HG02870 (cell line): Measurements from ENCODE around the gene ADGRD1.

Experiments used
- ATAC-seq: cut with Tn5 transposase; IDR thresholded peaks from one replicate; pipeline ENCODE4 v1.9.1; 2021; ENCODE audit warnings: mild to moderate bottlenecking, moderate library complexity; ENCODE audit not compliant: unreplicated experiment

Gene ADGRD1

DNA sequence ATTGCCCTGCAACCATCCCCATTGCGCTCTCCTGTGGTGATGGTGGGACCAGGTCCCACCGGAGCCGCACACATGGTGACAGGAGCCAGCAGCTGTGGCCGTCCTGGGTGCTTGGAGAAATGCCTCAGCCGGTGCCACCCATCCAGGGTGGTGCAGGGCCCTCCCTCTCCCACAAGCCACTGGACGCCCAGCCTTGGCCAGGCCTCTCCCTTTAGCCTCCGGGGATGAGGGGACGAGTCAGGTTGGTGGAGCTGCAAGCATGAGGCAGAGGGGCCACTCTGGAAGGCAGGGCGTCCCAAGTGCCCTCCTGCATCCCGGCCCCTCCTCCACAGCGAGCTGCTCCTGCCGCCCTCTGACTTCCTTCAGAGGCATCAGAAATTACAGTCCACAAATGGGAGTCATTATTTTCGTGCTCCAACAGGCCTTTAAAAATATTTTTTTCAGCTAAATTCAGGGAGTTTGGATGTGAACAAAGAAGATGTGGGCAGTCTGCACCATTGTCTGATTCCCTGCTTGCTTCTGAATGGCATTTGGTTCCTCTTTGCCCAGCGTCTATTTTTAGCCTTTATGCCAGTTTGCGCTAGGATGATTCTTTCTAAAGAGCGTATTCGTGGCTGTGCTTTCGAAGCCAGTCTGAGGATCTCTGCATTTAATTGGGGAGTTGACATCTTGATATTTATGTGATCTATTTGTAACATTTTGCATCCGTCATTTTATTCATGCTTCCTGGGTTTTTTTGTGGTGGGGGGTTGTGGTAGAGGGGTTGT, 189.4 kb downstream of the ADGRD1 start:
- ATAC-seq, result no peak

DNA sequence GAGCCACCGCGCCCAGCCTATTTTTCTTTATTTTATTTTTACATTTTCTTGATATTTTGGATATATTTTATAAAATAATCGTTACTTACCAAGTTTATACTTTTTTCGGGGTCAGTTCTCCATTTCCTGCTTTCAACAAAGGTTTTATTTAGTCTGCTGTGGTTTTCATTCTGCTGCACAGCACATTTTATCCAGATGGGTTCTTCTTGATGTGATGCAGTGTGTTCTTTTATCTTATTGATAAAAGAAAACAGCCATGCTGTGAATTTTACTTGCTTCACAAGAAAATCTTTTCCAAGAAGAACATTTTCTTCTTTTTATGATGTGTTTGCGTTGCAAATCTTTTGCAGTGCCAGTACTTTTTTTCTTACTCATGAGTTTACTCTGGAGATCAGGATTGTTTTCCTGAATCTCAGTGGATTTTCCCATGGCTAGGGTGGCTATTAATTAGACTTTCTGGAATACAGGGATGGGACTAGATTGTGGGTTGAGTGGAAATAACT, 192.5 kb downstream of the ADGRD1 start:
- no peak for ATAC-seq

DNA sequence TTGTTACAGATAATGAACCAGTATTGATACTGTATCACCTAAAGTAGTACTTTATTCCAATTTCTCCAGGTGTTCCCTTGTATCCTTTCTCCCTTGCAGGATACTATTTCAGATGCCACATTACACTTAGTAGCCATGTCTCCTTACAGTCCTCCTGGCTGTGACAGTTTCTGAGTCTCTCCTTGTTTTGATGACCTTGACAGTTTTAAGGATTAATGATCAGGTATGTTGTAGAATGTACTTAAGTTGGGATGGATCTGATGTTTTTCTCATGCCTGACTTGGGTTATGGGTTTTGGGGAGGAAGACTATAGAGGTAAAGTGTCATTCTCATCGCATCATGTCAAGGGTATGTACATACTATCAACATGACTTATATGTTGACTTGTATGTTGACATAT, 193.6 kb downstream of the ADGRD1 start:
- ATAC-seq, result no peak

DNA sequence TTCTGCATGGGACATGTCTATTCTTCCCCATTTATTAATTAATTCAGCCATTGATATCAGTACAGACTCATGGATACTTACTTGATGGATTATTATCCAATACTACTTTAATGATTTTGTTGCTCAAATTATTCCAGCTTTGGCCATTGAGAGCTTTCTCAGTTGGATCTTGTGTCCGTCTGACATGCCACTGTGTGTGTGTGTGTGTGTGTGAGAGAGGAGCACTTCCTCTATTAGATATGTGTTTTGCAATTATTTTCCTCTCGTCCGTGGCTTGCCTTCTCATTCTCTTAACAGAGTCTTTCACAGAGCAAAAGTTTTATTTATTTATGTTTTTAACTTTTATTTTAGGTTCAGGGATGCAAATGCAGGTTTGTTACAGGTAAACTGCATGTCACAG, 194.2 kb downstream of the ADGRD1 start:
- ATAC-seq, result no peak

DNA sequence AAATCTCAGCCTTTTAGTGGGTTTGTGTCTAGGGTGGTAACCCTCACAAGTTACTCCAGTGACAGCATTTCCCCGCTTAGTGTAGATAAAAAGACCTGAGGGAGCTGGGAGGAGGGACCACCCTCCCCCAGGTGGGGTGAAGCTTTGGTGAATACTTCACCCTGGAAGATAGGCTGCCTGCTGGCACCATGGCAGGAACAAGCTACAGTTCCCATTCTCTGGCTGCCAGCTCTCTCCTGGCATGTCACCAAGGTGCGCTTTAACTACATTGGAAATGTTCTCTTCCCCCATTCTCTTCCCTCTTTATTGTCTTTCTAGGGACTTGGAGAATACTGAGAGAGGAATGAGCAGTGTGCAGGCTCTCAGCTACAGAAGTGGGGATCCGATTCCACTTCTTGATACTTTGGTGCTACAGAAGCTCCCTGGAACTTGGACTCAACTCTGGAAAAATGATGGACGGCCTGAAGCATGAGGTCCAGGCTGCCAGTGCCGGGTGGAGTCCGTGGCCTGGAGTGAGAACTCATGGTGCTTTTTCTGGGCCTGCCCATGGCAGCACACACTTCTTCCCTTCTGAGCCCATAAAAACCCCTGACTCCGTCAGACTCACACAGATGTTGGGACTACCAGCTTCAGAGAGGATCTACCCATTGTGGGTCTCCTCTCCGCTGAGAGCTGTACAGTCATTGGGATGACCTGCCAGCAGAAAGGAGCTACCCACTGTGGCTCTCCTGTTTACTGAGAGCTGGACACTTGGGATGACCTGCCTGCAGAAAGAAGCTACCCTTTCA, 198.0 kb downstream of the ADGRD1 start:
- no peak for ATAC-seq

DNA sequence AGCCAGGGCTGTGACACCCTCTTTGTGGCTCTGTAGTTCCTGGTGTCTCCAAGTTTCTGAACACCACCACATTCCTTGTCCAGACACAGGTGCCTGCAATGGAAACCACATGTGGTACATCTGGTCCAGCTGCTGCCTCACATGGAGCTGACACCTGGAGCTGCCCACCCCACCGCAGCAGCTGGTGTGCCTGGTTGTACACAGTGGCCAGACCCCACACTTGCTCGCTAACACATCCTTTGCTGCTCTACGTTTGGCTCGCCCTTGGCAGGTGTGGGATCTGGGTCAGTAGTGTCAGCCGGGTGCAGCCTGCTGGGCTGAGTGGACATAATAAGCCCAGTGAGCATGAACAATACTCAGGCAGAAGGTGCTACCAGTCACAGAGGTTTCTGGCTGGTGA, 198.9 kb downstream of the ADGRD1 start:
- no peak for ATAC-seq

DNA sequence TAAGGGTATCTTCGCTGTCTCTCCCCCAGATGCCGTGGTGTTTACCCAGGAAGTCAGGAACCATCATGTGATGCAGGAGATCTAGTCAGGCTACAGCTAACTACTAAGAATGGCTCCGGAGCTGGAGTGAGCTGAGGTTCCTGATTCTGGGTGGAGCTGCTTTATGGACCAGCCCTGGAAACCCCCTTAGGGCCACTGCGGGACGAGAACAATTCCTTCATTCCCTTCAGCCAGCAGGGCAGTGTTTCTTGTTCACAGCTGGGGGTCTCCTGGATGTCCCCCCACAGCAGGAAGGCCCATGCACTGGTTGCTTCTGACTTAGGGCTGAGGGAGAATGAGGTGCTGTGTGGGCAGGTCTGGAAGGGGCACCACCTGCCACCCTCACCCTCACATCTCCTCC, 199.3 kb downstream of the ADGRD1 start:
- ATAC-seq, result no peak

DNA sequence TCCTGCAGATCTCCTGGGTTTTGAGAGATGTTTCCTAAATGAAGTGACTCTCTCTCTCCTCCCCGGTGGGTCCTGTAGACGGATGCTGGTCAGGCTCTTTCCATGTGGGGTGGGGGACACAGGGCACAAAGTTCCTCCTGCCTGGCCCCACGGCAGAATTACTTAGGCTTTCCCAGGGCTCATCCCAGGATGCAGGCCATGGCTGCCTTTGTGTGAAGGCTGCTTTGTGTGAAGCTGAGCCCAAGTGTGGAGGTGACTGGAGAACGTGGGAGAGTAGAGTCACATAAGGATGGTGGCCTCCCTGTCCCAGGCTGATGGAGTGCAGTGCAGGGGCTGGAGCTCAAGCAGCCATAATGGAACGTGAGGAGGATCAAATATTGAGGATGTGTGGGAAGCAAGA, 200.2 kb downstream of the ADGRD1 start:
- no peak for ATAC-seq

DNA sequence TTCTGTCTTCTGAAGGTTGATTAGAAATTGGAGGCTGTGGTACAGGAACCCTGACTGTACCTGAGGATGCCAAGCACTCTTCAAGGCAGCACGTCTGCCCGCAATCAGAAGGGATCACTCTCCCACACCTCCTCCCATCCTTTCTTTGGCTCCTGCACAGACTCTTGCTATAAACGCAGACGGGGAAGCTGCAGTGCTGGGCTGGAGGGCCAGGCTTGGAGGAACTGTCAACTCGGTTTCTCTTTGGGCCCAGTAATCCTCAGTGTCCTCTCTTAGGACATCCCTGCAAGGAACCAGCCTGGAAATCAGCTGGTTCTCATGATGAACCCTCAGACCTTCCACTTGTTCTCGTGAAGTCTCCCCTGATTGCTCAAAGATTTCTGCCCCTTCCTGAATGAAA, 201.4 kb downstream of the ADGRD1 start:
- ATAC-seq, result no peak

DNA sequence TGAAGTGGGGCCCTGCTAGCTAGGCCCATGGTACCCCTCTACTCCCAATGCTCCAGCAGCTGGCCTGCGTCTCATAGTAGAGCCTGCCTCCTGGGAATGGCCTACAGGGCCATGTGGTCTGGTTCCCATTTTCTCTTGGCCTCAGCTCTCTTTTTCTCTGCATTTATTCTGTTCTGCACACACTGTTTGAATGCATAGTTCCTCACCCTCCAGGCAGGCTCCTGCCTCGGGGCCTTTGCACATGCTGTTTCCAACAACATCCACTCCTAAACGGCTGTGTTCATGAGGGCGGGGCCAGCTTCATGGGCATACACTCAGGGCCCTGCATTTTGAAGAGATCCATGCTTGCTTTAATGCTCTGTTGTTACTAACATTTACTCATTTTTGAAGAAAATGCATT, 204.0 kb downstream of the ADGRD1 start:
- ATAC-seq, result no peak

DNA sequence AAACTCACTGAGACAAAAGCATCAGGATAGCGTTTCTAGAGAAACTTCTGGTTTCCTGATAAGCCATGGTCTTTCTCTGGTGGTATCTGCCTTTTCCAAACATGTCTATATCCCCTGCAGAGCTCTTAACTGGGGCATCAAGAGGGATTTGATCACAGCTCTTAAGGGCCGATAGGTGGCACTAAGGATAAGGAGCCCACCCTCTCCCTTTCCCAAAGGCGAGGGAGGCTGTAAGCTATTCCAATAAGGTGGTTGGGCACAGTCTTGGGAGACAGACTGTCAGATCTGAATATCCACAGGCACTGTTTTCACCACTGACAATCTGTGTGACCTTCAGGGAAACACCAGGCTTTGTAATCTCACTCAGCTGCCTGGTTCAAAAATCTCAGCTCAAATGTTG, 206.0 kb downstream of the ADGRD1 start:
- ATAC-seq, result no peak

DNA sequence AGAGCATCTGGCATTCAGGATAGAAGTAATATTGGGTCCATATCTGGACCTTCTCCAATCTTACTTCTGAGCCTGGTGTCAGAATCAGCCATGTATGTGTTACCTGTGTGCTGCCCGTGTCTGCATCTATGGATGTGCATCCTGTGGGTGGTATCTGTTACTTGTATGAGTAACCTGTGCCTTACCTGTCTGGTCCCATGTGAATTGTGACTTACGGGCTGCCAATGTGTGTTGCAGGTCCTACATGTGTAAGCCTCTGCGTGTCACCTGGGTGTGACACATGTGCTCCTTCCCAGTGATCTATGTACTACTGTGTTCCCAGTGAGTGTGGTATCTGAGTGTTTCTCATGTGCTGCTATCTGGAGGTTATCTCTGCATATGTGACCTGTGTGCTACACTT, 208.4 kb downstream of the ADGRD1 start:
- no peak for ATAC-seq

DNA sequence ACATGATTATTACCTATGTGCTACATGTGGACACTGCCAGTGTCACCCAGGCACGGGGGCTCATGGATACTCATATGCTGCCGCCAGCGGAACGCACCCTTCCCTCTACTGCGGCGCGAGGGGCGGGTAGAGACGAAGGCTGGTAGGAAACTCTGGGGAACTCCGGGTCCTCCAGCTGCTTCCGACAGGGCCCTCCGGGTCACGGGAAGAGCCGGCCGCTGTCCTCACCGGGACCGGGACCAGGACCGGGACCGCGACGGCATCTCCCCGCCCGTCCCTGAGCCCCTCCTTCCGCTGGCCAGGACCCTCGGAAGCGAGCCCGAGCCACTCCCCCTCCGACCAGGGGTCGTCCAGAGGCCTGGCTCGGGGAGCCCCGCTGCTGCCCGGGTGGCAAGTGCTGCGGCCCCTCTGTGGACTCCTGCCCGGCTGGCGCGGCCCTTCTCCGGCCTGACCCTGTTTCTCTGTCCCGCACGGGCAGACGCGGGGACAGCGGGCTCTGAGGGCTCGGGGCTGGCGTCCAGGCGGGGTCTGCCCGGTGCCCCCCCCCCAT, 209.6 kb downstream of the ADGRD1 start:
- ATAC-seq, result no peak

DNA sequence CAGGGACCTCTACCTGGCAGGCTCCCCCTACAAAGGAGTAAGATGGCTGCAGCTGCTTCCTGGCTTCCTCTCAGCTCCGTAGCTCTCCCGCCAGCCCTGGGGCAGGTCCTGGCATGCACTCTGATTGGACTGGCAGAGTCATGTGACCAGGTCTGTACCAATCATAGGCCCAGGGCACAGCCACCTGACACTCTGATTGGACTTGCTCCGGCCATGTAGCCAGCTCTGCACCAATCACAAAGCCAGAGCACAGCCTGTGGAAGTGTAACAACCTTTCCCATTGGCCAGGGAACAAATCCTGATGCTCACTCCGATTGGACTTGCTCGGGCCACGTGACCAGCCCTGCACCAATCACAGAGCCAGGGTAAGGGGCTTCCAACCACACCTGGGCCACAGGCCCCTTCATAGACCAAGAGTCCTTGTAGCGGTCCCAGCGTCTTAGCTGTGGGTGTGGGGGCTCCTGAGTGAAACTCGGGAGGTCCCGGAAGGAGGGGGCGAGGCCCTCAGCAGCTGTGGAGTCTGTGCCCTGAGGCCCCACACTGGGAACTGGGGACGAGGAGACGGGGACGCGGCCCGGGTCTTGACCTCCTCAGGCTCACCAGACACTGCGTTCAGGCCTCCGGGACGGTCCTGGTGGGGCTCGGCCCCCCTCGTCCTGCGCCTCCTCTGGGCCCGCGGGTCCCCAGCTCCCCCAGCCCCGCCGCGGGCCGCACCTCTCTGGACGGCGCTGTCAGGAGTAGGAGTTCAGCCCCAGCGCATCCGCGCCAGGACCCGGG, 210.6 kb downstream of the ADGRD1 start:
- ATAC-seq, result no peak

DNA sequence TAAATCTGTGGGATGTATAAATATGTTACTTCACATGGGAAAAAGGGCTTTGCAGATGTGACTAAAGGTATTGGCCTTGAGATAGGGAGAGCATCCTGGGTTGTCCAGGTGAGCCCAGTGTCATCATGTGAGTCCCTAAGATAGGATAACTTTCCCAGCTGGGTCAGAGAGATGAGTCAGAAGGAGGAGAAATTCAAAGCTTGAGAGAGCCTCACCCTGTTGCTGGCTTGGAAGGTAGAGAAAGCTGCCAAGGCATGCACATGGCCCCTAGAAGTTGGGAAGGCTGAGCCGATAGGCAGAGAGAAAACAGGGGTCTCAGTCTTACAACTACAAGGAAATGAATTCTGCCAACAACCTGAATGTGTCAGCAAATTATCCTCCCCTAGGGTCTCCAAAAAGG, 213.0 kb downstream of the ADGRD1 start:
- no peak for ATAC-seq

DNA sequence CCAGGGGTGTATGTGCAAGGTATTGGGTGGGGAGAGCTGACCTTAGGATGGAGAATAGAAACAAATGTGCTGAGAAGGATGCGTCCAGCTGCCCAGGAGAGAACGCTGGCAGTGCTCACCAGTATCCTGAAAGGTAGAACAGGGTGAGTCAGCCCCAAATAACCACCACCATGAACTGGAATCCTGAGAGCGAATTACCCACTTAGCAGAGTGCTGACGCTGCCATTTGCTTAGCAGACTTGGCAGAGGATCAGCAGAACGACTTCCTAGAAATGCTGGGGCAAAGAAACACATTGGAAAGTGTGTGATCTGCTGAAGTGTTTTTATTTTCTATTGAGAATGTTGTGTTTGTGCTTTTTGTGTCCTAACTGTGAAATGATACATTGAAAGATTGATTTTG, 213.6 kb downstream of the ADGRD1 start:
- ATAC-seq, result no peak

DNA sequence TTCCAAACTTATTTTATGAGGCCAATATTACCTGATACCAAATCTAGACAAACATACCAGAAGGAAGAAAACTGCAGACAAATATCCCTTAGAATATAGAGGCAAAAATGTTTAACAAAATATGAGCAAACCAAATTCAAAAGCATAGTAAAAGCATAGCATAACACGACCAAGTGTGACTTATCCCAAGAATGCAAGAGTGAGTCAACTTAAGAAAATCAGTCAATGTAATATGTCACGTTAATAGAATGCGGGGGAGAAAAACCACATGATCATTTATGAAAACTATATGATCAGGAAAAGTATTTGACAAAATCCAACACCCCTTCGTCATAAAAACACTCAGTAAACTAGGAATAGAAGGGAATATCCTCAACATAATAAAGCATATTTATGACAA, 217.3 kb downstream of the ADGRD1 start:
- no peak for ATAC-seq

DNA sequence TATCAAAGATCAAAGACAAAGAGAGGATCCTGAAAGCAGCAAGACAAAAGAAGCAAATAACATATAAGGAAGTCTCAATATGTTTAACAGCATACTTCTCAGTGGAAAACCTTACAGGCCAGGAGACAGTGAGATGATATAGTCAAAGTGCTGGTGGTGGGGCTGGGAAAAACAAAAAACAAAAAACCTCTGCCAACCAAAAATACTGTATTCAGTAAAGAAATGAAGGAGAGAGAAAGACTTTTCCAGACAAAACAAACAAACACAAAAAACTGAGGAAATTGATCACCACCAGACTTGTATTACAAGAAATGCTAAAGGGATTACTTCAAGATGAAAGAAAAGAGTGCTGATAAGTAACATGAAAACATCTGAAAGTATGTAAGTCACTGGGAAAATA, 221.2 kb downstream of the ADGRD1 start:
- ATAC-seq, result no peak

DNA sequence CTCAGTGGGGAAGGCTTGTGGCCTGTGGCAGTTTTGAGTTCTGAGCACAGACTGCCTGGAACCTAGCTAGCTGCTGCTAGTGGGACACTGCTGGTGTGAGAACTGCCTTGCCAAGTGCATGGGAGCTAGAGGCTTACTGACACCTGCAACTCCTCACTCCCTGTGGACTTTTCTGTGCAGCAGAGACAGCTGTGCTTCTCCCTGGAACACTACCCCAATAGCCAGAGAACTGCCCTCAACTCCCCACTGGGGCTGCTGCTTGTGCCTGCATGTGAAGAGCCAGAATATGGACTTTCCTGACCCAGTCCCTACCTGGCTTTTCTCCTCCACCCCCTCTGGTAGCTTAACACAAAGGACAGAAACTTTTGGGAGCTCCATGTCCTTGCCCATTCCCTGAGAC, 222.6 kb downstream of the ADGRD1 start:
- no peak for ATAC-seq

DNA sequence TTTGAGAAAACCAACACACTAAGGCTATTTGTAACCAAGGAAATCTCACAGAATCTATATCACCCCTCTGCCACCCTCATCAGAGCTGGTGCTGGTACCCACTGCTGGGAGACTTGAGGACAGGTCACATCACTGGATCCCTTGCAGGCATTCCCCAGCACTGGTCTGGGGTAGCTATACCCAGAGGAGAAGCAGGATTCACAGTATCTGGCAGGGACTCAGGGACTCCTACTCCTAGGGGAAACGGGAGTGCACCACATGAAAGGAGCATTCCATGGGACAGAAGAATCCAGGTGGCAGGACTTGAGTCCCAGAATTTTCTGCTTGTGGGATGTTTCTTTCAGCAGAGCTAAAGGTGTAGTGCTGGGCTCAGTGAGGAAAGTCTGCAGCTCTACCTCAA, 223.2 kb downstream of the ADGRD1 start:
- ATAC-seq, result no peak

DNA sequence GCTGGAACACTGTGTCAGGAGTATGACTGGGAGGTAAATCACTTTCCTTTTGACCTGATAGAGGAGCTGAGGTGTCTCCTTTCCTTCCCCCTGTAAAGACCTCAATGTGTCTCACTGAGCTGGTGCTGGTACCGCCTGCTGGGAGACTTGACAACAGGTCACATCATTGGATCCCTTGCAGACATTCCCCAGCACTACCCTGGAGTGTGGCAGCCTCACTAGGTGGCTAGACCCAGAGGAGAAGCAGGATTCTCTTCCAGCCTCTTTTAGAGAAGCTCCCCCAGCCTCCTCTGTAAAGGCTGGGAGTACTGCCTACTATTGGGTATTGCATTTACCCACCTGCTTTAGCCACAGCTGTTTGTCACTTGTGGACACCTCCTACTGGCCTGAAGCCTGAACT, 223.9 kb downstream of the ADGRD1 start:
- no peak for ATAC-seq
